Activated CD4-positive, alpha-beta T cell treated with anti-CD3 and anti-CD28 coated beads, Interleukin-2, amount 10 ng/mL, durations not matched to agents 24 days and 14 days (primary cell): ENCODE results near the gene NXPH3. TPM values are rescaled to one million over a fixed set of nuclear protein-coding genes. Genes with fewer than 3 reads are reported as not detected.

Experiments
- DNase-seq: peaks from one replicate; pipeline ENCODE4 v3.0.0; 2022
- H3K27ac Mint-ChIP-seq: one replicate; pipeline ENCODE4 v1.8.0; 2022; ENCODE audit warnings: mild to moderate bottlenecking, mixed read lengths
- H3K27me3 Mint-ChIP-seq: one replicate; pipeline ENCODE4 v1.8.0; 2022; ENCODE audit warnings: mixed read lengths
- H3K36me3 Mint-ChIP-seq: one replicate; pipeline ENCODE4 v1.8.0; 2022; ENCODE audit warnings: low read depth, mild to moderate bottlenecking, mixed read lengths
- H3K4me1 Mint-ChIP-seq: one replicate; pipeline ENCODE4 v1.8.0; 2021; ENCODE audit warnings: mixed read lengths
- H3K4me3 Mint-ChIP-seq: one replicate; pipeline ENCODE4 v1.8.0; 2022; ENCODE audit warnings: mild to moderate bottlenecking, moderate library complexity, mixed read lengths
- H3K9me3 Mint-ChIP-seq: one replicate; pipeline ENCODE4 v1.8.0; 2021; ENCODE audit warnings: mixed read lengths
- intact Hi-C: fragments of 100-400 bp; cut with micrococcal nuclease; formaldehyde crosslinking; loops from one replicate; pipeline ENCODE4 v1.15.1; 2023
- total RNA-seq: library from RNA; stranded (reverse); gene quantifications from 2 replicates; pipeline ENCODE4 v1.2.3, GENCODE V29; 2022

NXPH3 gene
- total RNA-seq, 1 donor from 2014 or later: not detected

GRCh38 chr17:49583889-49584288, 8.2 kb downstream of the NXPH3 start:
- H3K4me3 Mint-ChIP-seq: no peak overlapping the region
- H3K27me3 Mint-ChIP-seq: peaks cover 3% of the 10 kb centered on the region
- no peak overlapping the region for H3K27ac Mint-ChIP-seq
- DNase-seq: no peak
- no peaks in the 10 kb centered on the region for H3K36me3 Mint-ChIP-seq
- intact Hi-C loops: no loop called here
- no peaks in the 10 kb centered on the region for H3K4me1 Mint-ChIP-seq
- no peaks in the 10 kb centered on the region for H3K9me3 Mint-ChIP-seq

- intact Hi-C loops: no loop called here
- no peaks in the 10 kb centered on the region for H3K4me1 Mint-ChIP-seq
Measured at GRCh38 chr17:49585422-49586027, 9.9 kb downstream of the NXPH3 start.

GRCh38 chr17:49587366-49588073, 11.8 kb downstream of the NXPH3 start:
- H3K27ac Mint-ChIP-seq: no peak overlapping the region
- no peaks in the 10 kb centered on the region for H3K9me3 Mint-ChIP-seq
- no peak overlapping the region for H3K4me3 Mint-ChIP-seq
- H3K27me3 Mint-ChIP-seq: no peaks in the 10 kb centered on the region
- no peak for DNase-seq
- H3K4me1 Mint-ChIP-seq: no peaks in the 10 kb centered on the region
- intact Hi-C loops: no loop called here
- H3K36me3 Mint-ChIP-seq: no peaks in the 10 kb centered on the region

More at GRCh38 chr17:49585422-49586027, 9.9 kb downstream of the NXPH3 start:
- no peak for DNase-seq
- H3K27me3 Mint-ChIP-seq: no peaks in the 10 kb centered on the region
- no peaks in the 10 kb centered on the region for H3K9me3 Mint-ChIP-seq
- H3K36me3 Mint-ChIP-seq: no peaks in the 10 kb centered on the region
- no peak overlapping the region for H3K4me3 Mint-ChIP-seq
- H3K27ac Mint-ChIP-seq: no peak overlapping the region

GRCh38 chr17:49588312-49588711, 12.6 kb downstream of the NXPH3 start:
- no peak for DNase-seq
- intact Hi-C loops: no loop called here
- H3K9me3 Mint-ChIP-seq: no peaks in the 10 kb centered on the region
- no peaks in the 10 kb centered on the region for H3K4me1 Mint-ChIP-seq
- H3K27ac Mint-ChIP-seq: no peak overlapping the region
- no peaks in the 10 kb centered on the region for H3K27me3 Mint-ChIP-seq
- H3K36me3 Mint-ChIP-seq: peaks cover 3% of the 10 kb centered on the region
- H3K4me3 Mint-ChIP-seq: no peak overlapping the region

GRCh38 chr17:49588726-49589576, 13.3 kb downstream of the NXPH3 start:
- Mint-ChIP-seq H3K4me1 (no peaks in the 10 kb centered on the region), H3K27ac (no peak overlapping the region), H3K36me3 (peaks cover 3% of the 10 kb centered on the region), H3K27me3 (no peaks in the 10 kb centered on the region), H3K4me3 (no peak overlapping the region), H3K9me3 (no peaks in the 10 kb centered on the region)
- intact Hi-C loops: no loop called here
- DNase-seq: no peak

GRCh38 chr17:49589577-49589927, 13.9 kb downstream of the NXPH3 start:
- Mint-ChIP-seq H3K9me3 (no peaks in the 10 kb centered on the region), H3K27ac (no peak overlapping the region), H3K4me3 (no peak overlapping the region), H3K27me3 (no peaks in the 10 kb centered on the region), H3K36me3 (peaks cover 4% of the 10 kb centered on the region), H3K4me1 (no peaks in the 10 kb centered on the region)
- intact Hi-C loops: no loop called here
- DNase-seq: no peak

GRCh38 chr17:49590874-49591273, 15.2 kb downstream of the NXPH3 start:
- DNase-seq: no peak
- intact Hi-C loops: no loop called here
- Mint-ChIP-seq H3K4me3 (no peak overlapping the region), H3K9me3 (no peaks in the 10 kb centered on the region), H3K27me3 (no peaks in the 10 kb centered on the region), H3K27ac (no peak overlapping the region), H3K4me1 (no peaks in the 10 kb centered on the region), H3K36me3 (peaks cover 4% of the 10 kb centered on the region)

GRCh38 chr17:49592263-49592662, 16.6 kb downstream of the NXPH3 start:
- Mint-ChIP-seq H3K27me3 (no peaks in the 10 kb centered on the region), H3K4me1 (no peaks in the 10 kb centered on the region), H3K36me3 (peaks cover 9% of the 10 kb centered on the region), H3K9me3 (no peaks in the 10 kb centered on the region), H3K27ac (no peak overlapping the region), H3K4me3 (no peak overlapping the region)
- intact Hi-C loops: no loop called here
- no peak for DNase-seq

GRCh38 chr17:49595328-49595727, 19.7 kb downstream of the NXPH3 start:
- no peak overlapping the region for H3K4me3 Mint-ChIP-seq
- no peak for DNase-seq
- no peaks in the 10 kb centered on the region for H3K9me3 Mint-ChIP-seq
- no peaks in the 10 kb centered on the region for H3K4me1 Mint-ChIP-seq
- intact Hi-C loops: no loop called here
- H3K36me3 Mint-ChIP-seq: peaks cover 19% of the 10 kb centered on the region
- H3K27ac Mint-ChIP-seq: no peak overlapping the region
- H3K27me3 Mint-ChIP-seq: no peaks in the 10 kb centered on the region

GRCh38 chr17:49595980-49596379, 20.3 kb downstream of the NXPH3 start:
- no peak for DNase-seq
- Mint-ChIP-seq H3K27me3 (no peaks in the 10 kb centered on the region), H3K36me3 (peaks cover 23% of the 10 kb centered on the region), H3K4me1 (no peaks in the 10 kb centered on the region), H3K4me3 (no peak overlapping the region), H3K9me3 (no peaks in the 10 kb centered on the region), H3K27ac (no peak overlapping the region)
- intact Hi-C loops: no loop called here

- Mint-ChIP-seq H3K9me3 (no peaks in the 10 kb centered on the region), H3K4me1 (no peaks in the 10 kb centered on the region), H3K36me3 (peaks cover 28% of the 10 kb centered on the region), H3K27me3 (no peaks in the 10 kb centered on the region), H3K27ac (no peak overlapping the region), H3K4me3 (no peak overlapping the region)
- DNase-seq: no peak
- intact Hi-C loops: no loop called here
Measured at GRCh38 chr17:49596613-49597244, 21.1 kb downstream of the NXPH3 start.

- Mint-ChIP-seq H3K4me1 (no peaks in the 10 kb centered on the region), H3K36me3 (peaks cover 32% of the 10 kb centered on the region), H3K27ac (no peak overlapping the region), H3K4me3 (no peak overlapping the region), H3K9me3 (no peaks in the 10 kb centered on the region), H3K27me3 (no peaks in the 10 kb centered on the region)
- no peak for DNase-seq
- intact Hi-C loops: no loop called here
Measured at GRCh38 chr17:49597436-49597835, 21.8 kb downstream of the NXPH3 start.

- no peak overlapping the region for H3K4me3 Mint-ChIP-seq
- intact Hi-C loops: no loop called here
- H3K9me3 Mint-ChIP-seq: no peaks in the 10 kb centered on the region
- H3K4me1 Mint-ChIP-seq: peaks cover 2% of the 10 kb centered on the region
- H3K36me3 Mint-ChIP-seq: peaks cover 34% of the 10 kb centered on the region
- H3K27me3 Mint-ChIP-seq: no peaks in the 10 kb centered on the region
- no peak overlapping the region for H3K27ac Mint-ChIP-seq
- DNase-seq: no peak
Measured at GRCh38 chr17:49597928-49598655, 22.4 kb downstream of the NXPH3 start.
